ENCODE measurements around the gene PRICKLE2. TPM values are rescaled to one million over a fixed set of nuclear protein-coding genes. Genes with fewer than 3 reads are reported as not detected.

PRICKLE2 gene
- total RNA-seq, 1 experiment from 2014 or later: 3.2 TPM

DNA sequence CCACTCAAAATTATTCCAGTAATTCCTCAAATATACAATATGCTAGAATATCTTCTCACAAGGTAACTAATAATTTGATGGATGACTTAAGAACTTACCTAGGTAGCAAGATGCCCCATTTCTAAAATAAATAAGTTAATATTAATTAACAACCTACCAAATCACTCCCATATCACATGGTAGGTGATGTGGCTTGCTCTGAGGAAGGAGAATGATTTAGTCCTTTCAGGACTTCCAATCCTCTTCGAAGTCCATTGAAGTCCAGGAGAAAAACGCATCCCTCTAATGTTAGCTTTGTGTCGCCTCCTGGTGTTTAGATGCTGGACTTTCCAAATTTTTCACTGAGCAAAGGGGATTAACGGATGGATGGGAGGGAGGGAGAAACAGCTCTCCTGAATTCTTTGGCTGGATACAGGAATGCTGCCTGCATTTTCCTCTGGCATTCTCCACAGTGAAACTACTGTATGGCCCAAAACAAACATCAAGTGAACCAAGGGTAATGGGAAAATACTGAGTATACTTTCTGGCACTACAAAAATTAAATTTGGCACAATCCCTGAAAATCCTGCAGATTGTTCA lies 58.6 kb downstream of the PRICKLE2 start:
- H3K9me3 Mint-ChIP-seq: no peaks in the 10 kb centered on the region
- H3K4me1 Mint-ChIP-seq: peaks cover 38 to 44% of the 10 kb centered on the region in 2 experiments
- H2BK5ac ChIP-seq (ENCODE audit: insufficient read length, low read length): no peak overlapping the region
- H3K18ac ChIP-seq (ENCODE audit: insufficient read length, low read depth, low read length): no peak overlapping the region
- no peak overlapping the region for H2BK12ac ChIP-seq (ENCODE audit: insufficient read length, low read depth, low read length)
- no peak overlapping the region for H3T11ph ChIP-seq (ENCODE audit: low read length)
- WGBS (ENCODE audit: extremely low coverage, insufficient read length, low lambda C conversion rate): no CpG with 5 or more reads among the region's 4 CpGs
- H3K4me1 ChIP-seq (ENCODE audit: insufficient read depth, low read length): peaks cover 5% of the 10 kb centered on the region
- H3K14ac ChIP-seq (ENCODE audit: insufficient read depth, low read length): no peak overlapping the region
- DNase-seq: peak; percentile 44
- H3K27me3 ChIP-seq (ENCODE audit: insufficient read depth, low read length): no peaks in the 10 kb centered on the region
- H3K27ac Mint-ChIP-seq: peak overlapping the region in 1 of 3 experiments; percentile 27; a peak in 1 of 7 replicates
- H3K4me3 Mint-ChIP-seq: no peak overlapping the region
- H4K91ac ChIP-seq (ENCODE audit: insufficient read length, low read depth, low read length): no peak overlapping the region
- no peak overlapping the region for H3K27ac ChIP-seq (ENCODE audit: insufficient read length, low read depth, low read length)
- H4K20me1 ChIP-seq (ENCODE audit: control insufficient read depth, insufficient read depth, insufficient read length): no peaks in the 10 kb centered on the region
- H3K9ac ChIP-seq (ENCODE audit: extremely low read depth, insufficient read length, low read length): no peak overlapping the region
- H2BK20ac ChIP-seq (ENCODE audit: low read depth, low read length, poor library complexity, severe bottlenecking): no peak overlapping the region
- H3K23ac ChIP-seq (ENCODE audit: insufficient read length, low read depth, low read length): no peak overlapping the region
- H2BK120ac ChIP-seq (ENCODE audit: low read depth, low read length, poor library complexity, severe bottlenecking): no peak overlapping the region
- H3K4ac ChIP-seq (ENCODE audit: low read depth, low read length): no peak overlapping the region
- H4K5ac ChIP-seq (ENCODE audit: insufficient read length, low read depth, low read length): no peak overlapping the region
- no peak overlapping the region for H2AFZ ChIP-seq (ENCODE audit: low read length)
- no peaks in the 10 kb centered on the region for H3K36me3 Mint-ChIP-seq (ENCODE audit: insufficient read depth in 1 of 3, low read depth in 3 of 3)
- H3K56ac ChIP-seq (ENCODE audit: insufficient read length, low read depth, low read length): no peak overlapping the region
- H3K79me2 ChIP-seq (ENCODE audit: insufficient read depth, low read length): no peaks in the 10 kb centered on the region
- H2BK15ac ChIP-seq (ENCODE audit: low read depth, low read length): no peak overlapping the region
- no peaks in the 10 kb centered on the region for H3K23me2 ChIP-seq (ENCODE audit: insufficient read length, low read depth, low read length, poor library complexity, severe bottlenecking)
- no peaks in the 10 kb centered on the region for H3K27me3 Mint-ChIP-seq (ENCODE audit: low read depth)
- no peaks in the 10 kb centered on the region for H3K79me1 ChIP-seq (ENCODE audit: insufficient read depth, low read depth, low read length, poor library complexity, severe bottlenecking)
- no peaks in the 10 kb centered on the region for H3K9me3 ChIP-seq (ENCODE audit: control insufficient read depth, low read depth, low read length)
- H4K8ac ChIP-seq (replicated peaks; ENCODE audit: insufficient read length, low read depth, low read length): no peak overlapping the region
- H2AK5ac ChIP-seq (ENCODE audit: insufficient read length, low read length): no peak overlapping the region
- H3K4me2 ChIP-seq (ENCODE audit: insufficient read depth, insufficient read length, low read length): no peak overlapping the region
- TF ChIP-seq, protein P1, sequence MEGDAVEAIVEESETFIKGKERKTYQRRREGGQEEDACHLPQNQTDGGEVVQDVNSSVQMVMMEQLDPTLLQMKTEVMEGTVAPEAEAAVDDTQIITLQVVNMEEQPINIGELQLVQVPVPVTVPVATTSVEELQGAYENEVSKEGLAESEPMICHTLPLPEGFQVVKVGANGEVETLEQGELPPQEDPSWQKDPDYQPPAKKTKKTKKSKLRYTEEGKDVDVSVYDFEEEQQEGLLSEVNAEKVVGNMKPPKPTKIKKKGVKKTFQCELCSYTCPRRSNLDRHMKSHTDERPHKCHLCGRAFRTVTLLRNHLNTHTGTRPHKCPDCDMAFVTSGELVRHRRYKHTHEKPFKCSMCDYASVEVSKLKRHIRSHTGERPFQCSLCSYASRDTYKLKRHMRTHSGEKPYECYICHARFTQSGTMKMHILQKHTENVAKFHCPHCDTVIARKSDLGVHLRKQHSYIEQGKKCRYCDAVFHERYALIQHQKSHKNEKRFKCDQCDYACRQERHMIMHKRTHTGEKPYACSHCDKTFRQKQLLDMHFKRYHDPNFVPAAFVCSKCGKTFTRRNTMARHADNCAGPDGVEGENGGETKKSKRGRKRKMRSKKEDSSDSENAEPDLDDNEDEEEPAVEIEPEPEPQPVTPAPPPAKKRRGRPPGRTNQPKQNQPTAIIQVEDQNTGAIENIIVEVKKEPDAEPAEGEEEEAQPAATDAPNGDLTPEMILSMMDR (conservative IDR thresholded peaks at IDR 0.05): peak; percentile 74
